ENCODE measurements around the gene TEX11. TPM values are rescaled to one million over a fixed set of nuclear protein-coding genes. Genes with fewer than 3 reads are reported as not detected.
"Not testable (repeated sequence)": the region's sequence is repeated elsewhere in the genome, so short reads cannot be mapped to it uniquely, and the experiment has no call there.

TEX11 gene
- total and polyA plus RNA-seq, 9 donors, result not detected

- DNase-seq, result no peak
- Histone ChIP-seq H3K9me3 (no peaks in the 10 kb centered on the region), H3K4me1 (ENCODE audit: insufficient read depth) (no peaks in the 10 kb centered on the region), H3K27ac (no peak overlapping the region), H3K27me3 (no peaks in the 10 kb centered on the region), H3K36me3 (no peaks in the 10 kb centered on the region), H3K4me3 (no peak overlapping the region)
- WGBS, 3 donors, result 54 to 71% (median 63%) methylated on average over 5 of the region's 5 CpGs
- intact Hi-C loops (cut with DNase I), result no loop called here
- no peak for TF ChIP-seq POLR2A (IDR thresholded peaks at IDR 0.05)
These were observed 295.2 kb downstream of the TEX11 start for GRCh38 chrX:70613295-70613694.

GRCh38 chrX:70605352-70605751 is 303.2 kb downstream of the TEX11 start:
- H3K27ac ChIP-seq, result no peak overlapping the region
- no peak overlapping the region for H3K4me3 ChIP-seq
- H3K4me1 ChIP-seq (ENCODE audit: insufficient read depth), result no peaks in the 10 kb centered on the region
- DNase-seq, result no peak
- 61 to 71% (median 68%) methylated on average over 1 of the region's 1 CpG for WGBS, 3 donors
- intact Hi-C loops (cut with DNase I), result no loop called here
- H3K9me3 ChIP-seq, result no peaks in the 10 kb centered on the region
- H3K27me3 ChIP-seq, result no peaks in the 10 kb centered on the region
- no peaks in the 10 kb centered on the region for H3K36me3 ChIP-seq
- TF ChIP-seq CTCF (IDR thresholded peaks at IDR 0.05) (no peak), EP300 (IDR thresholded peaks at IDR 0.05) (no peak), POLR2A (IDR thresholded peaks at IDR 0.05) (no peak)

DNA sequence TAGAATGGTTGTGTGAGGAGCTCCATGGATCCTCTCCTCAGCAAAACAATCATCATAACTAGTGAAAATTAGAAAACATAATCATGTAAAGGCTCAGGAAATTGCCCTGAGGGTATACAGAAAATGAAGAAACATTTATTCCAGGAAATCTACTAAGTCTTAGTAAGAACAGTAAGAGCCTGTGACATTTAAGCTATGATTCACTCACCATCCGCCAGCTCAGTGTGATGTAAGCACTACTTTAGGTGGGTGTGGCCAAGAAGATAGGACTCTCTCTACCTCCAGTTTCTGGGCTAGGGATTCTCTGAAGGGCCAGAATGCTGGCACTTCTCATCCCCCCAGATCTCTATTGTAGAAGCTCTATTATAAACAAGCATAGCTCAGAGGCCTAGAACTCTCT is 316.4 kb downstream of the TEX11 start:
- Histone ChIP-seq H3K4me1 (ENCODE audit: insufficient read depth) (no peaks in the 10 kb centered on the region), H3K9me3 (no peaks in the 10 kb centered on the region), H3K27ac (no peak overlapping the region), H3K27me3 (no peaks in the 10 kb centered on the region), H3K36me3 (no peaks in the 10 kb centered on the region), H3K4me3 (no peak overlapping the region)
- DNase-seq, result no peak
- 64 to 76% (median 66%) methylated on average over 1 of the region's 1 CpG for WGBS, 3 donors
- TF ChIP-seq POLR2A (IDR thresholded peaks at IDR 0.05), result no peak
- no peak for TF ChIP-seq CTCF (IDR thresholded peaks at IDR 0.05)
- TF ChIP-seq EP300 (IDR thresholded peaks at IDR 0.05), result no peak
- intact Hi-C loops (cut with DNase I), result no loop called here

- H3K4me1 ChIP-seq (ENCODE audit: insufficient read depth); H3K4me3 ChIP-seq; H3K36me3 ChIP-seq; H3K9me3 ChIP-seq; intact Hi-C loops (cut with DNase I); H3K27ac ChIP-seq; H3K27me3 ChIP-seq; DNase-seq: not testable (repeated sequence)
- WGBS, 3 donors, result 12 to 18% (median 13%) methylated on average over 1 of the region's 1 CpG
These were observed 321.4 kb downstream of the TEX11 start for GRCh38 chrX:70587158-70587557.

GRCh38 chrX:70577442-70577841 is 331.1 kb downstream of the TEX11 start:
- DNase-seq, result no peak
- no peak for TF ChIP-seq EP300 (IDR thresholded peaks at IDR 0.05)
- TF ChIP-seq POLR2A (IDR thresholded peaks at IDR 0.05), result no peak
- no peak for TF ChIP-seq CTCF (IDR thresholded peaks at IDR 0.05)
- H3K4me1 ChIP-seq (ENCODE audit: insufficient read depth), result no peaks in the 10 kb centered on the region
- no peak overlapping the region for H3K27ac ChIP-seq
- no peaks in the 10 kb centered on the region for H3K36me3 ChIP-seq
- no peak overlapping the region for H3K4me3 ChIP-seq
- H3K9me3 ChIP-seq, result no peaks in the 10 kb centered on the region
- 73 to 81% (median 80%) methylated on average over 4 of the region's 4 CpGs for WGBS, 3 donors
- intact Hi-C loops (cut with DNase I), result no loop called here
- no peaks in the 10 kb centered on the region for H3K27me3 ChIP-seq

GRCh38 chrX:70569922-70570576 is 338.5 kb downstream of the TEX11 start:
- H3K27ac ChIP-seq; H3K27me3 ChIP-seq; H3K4me3 ChIP-seq; intact Hi-C loops (cut with DNase I); H3K9me3 ChIP-seq; DNase-seq; H3K4me1 ChIP-seq (ENCODE audit: insufficient read depth); H3K36me3 ChIP-seq: not testable (repeated sequence)
- 89 to 92% (median 89%) methylated on average over 21 of the region's 21 CpGs for WGBS, 3 donors

Measured in ovary (tissue), 9 donors.